Measurements from ENCODE around the gene MKS1.
A peak's percentile ranks its signal among the peaks of the same experiment; 100 is the strongest.

MKS1 gene

GRCh38 chr17:58205936-58206335, 13.1 kb downstream of the MKS1 start:
- no peak for DNase-seq (ENCODE audit: low read depth)
- no peak overlapping the region for H3K4me3 ChIP-seq (ENCODE audit: low read depth, low read length)
- no peak for TF ChIP-seq CTCF (conservative IDR thresholded peaks at IDR 0.05; ENCODE audit: low read depth, low read length)

GRCh38 chr17:58204796-58205195, 14.3 kb downstream of the MKS1 start:
- no peak overlapping the region for H3K4me3 ChIP-seq (ENCODE audit: low read depth, low read length)
- TF ChIP-seq CTCF (conservative IDR thresholded peaks at IDR 0.05; ENCODE audit: low read depth, low read length) = no peak
- no peak for DNase-seq (ENCODE audit: low read depth)

- no peak for DNase-seq (ENCODE audit: low read depth)
- no peak for TF ChIP-seq CTCF (conservative IDR thresholded peaks at IDR 0.05; ENCODE audit: low read depth, low read length)
- no peak overlapping the region for H3K4me3 ChIP-seq (ENCODE audit: low read depth, low read length)
Measured at GRCh38 chr17:58202859-58203258, 16.2 kb downstream of the MKS1 start.

- peak; percentile 55 for TF ChIP-seq CTCF (conservative IDR thresholded peaks at IDR 0.05; ENCODE audit: low read depth, low read length)
- no peak overlapping the region for H3K4me3 ChIP-seq (ENCODE audit: low read depth, low read length)
- peak; percentile 44 for DNase-seq (ENCODE audit: low read depth)
Measured at GRCh38 chr17:58200024-58200633, 18.9 kb downstream of the MKS1 start.

- DNase-seq (ENCODE audit: low read depth) = no peak
- TF ChIP-seq CTCF (conservative IDR thresholded peaks at IDR 0.05; ENCODE audit: low read depth, low read length) = no peak
- H3K4me3 ChIP-seq (ENCODE audit: low read depth, low read length) = no peak overlapping the region
Measured at GRCh38 chr17:58196610-58197009, 22.4 kb downstream of the MKS1 start.

- no peak for DNase-seq (ENCODE audit: low read depth)
- no peak overlapping the region for H3K4me3 ChIP-seq (ENCODE audit: low read depth, low read length)
- no peak for TF ChIP-seq CTCF (conservative IDR thresholded peaks at IDR 0.05; ENCODE audit: low read depth, low read length)
Measured at GRCh38 chr17:58195518-58196123, 23.4 kb downstream of the MKS1 start.
